ENCODE data around the gene SMYD3. TPM values are rescaled to one million over a fixed set of nuclear protein-coding genes. Genes with fewer than 3 reads are reported as not detected.

Gene SMYD3
- total and polyA plus RNA-seq, 9 of the 15 experiments (the other 6 are each of a cell fraction or from before 2014, with no cell fraction given) = 128 to 440 (median 197) TPM

DNA sequence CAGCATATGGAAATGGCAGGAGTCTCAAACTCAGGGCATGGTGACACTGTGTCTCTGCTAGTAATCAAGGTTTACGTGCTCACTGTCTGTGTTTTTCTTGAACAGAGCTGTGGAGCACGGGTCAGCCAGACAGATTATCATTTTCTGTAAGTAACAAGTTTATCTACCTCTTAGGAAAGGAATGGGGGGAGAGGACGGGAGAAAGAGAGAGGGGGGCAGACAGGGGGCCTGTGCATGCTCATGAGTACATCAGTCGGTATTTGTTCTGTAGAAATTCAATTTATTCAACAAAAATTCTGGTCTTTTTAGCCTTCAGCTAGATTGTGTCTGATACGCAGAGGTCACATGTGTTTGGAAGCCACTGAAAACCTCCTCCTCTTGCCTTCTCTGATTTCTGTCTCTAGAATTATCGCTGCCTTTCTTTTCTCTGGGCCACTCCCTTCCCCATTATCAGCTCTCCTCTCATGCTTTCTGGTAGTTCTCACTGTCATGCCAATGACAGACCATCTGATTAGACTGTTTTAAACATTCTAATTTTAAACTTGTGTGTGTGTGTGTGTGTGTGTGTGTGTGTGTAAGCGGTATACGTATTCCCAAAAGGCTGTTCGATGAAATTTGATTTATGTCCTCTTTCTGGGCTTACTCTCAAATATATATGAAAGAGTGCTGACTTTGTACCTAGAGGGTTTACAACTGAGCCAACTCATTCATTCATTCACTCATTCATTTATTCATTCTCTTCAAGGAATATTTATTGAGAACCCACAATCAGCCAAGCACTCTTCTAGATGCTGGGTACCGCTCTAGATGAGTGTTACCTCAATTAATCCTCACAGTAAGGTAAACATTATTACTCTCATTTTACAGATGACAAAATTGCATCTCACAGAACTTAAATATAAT is 715.4 kb downstream of the SMYD3 start (continued):
- TF ChIP-seq ZNF75A (CRISPR knock-in tag; IDR thresholded peaks at IDR 0.05) (0 out of 2 replicates have a peak, but pooled peaks have one; percentile 17), ZNF445 (CRISPR knock-in tag; IDR thresholded peaks at IDR 0.05; ENCODE audit: low read depth) (no peak), FOXK2 (conservative IDR thresholded peaks at IDR 0.05 in 1 of 2, IDR thresholded peaks at IDR 0.05 in 1 of 2; ENCODE audit: low read depth in 2 of 2) (0 out of 4 replicates have a peak, but pooled peaks of 1 of the 2 experiments have one; percentile 21), MEIS2 (IDR thresholded peaks at IDR 0.05; ENCODE audit: partially characterized antibody) (peak; percentile 96)
- TF ChIP-seq, protein P1, sequence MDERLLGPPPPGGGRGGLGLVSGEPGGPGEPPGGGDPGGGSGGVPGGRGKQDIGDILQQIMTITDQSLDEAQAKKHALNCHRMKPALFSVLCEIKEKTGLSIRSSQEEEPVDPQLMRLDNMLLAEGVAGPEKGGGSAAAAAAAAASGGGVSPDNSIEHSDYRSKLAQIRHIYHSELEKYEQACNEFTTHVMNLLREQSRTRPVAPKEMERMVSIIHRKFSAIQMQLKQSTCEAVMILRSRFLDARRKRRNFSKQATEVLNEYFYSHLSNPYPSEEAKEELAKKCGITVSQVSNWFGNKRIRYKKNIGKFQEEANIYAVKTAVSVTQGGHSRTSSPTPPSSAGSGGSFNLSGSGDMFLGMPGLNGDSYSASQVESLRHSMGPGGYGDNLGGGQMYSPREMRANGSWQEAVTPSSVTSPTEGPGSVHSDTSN (CRISPR knock-in tag; IDR thresholded peaks at IDR 0.05; ENCODE audit: low read depth) = no peak
- TF ChIP-seq, protein P1 (tag; conservative IDR thresholded peaks at IDR 0.05; ENCODE audit: low read depth) = peak; percentile 96
- TF ChIP-seq, protein P2, sequence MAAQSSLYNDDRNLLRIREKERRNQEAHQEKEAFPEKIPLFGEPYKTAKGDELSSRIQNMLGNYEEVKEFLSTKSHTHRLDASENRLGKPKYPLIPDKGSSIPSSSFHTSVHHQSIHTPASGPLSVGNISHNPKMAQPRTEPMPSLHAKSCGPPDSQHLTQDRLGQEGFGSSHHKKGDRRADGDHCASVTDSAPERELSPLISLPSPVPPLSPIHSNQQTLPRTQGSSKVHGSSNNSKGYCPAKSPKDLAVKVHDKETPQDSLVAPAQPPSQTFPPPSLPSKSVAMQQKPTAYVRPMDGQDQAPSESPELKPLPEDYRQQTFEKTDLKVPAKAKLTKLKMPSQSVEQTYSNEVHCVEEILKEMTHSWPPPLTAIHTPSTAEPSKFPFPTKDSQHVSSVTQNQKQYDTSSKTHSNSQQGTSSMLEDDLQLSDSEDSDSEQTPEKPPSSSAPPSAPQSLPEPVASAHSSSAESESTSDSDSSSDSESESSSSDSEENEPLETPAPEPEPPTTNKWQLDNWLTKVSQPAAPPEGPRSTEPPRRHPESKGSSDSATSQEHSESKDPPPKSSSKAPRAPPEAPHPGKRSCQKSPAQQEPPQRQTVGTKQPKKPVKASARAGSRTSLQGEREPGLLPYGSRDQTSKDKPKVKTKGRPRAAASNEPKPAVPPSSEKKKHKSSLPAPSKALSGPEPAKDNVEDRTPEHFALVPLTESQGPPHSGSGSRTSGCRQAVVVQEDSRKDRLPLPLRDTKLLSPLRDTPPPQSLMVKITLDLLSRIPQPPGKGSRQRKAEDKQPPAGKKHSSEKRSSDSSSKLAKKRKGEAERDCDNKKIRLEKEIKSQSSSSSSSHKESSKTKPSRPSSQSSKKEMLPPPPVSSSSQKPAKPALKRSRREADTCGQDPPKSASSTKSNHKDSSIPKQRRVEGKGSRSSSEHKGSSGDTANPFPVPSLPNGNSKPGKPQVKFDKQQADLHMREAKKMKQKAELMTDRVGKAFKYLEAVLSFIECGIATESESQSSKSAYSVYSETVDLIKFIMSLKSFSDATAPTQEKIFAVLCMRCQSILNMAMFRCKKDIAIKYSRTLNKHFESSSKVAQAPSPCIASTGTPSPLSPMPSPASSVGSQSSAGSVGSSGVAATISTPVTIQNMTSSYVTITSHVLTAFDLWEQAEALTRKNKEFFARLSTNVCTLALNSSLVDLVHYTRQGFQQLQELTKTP (IDR thresholded peaks at IDR 0.05; ENCODE audit: low read depth in 1 of 2, partially characterized antibody in 2 of 2) = peak in 1 of 2 experiments; percentile 76
- TF ChIP-seq, protein P3, sequence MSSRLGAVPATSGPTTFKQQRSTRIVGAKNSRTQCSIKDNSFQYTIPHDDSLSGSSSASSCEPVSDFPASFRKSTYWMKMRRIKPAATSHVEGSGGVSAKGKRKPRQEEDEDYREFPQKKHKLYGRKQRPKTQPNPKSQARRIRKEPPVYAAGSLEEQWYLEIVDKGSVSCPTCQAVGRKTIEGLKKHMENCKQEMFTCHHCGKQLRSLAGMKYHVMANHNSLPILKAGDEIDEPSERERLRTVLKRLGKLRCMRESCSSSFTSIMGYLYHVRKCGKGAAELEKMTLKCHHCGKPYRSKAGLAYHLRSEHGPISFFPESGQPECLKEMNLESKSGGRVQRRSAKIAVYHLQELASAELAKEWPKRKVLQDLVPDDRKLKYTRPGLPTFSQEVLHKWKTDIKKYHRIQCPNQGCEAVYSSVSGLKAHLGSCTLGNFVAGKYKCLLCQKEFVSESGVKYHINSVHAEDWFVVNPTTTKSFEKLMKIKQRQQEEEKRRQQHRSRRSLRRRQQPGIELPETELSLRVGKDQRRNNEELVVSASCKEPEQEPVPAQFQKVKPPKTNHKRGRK (tag; IDR thresholded peaks at IDR 0.05) = no peak
- TF ChIP-seq, protein P4, sequence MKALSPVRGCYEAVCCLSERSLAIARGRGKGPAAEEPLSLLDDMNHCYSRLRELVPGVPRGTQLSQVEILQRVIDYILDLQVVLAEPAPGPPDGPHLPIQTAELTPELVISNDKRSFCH (CRISPR knock-in tag; IDR thresholded peaks at IDR 0.05) = no peak
- TF ChIP-seq, protein P4 (tag; IDR thresholded peaks at IDR 0.05) = no peak

All from K562 (cell line).